Stimulated activated naive CD8-positive, alpha-beta T cell treated with anti-CD3 and anti-CD28 coated beads, Interleukin-15, amount 100 ng/mL, for 72 hours (primary cell): Measurements from ENCODE around the gene WDR70.
"Not testable (repeated sequence)": the region's sequence is repeated elsewhere in the genome, so short reads cannot be mapped to it uniquely, and the experiment has no call there.

ENCODE experiments used
- ATAC-seq: fragments of 150-1000 bp; cut with Tn5 transposase; 2 replicates; pipeline ENCODE4 v1.10.0; 2021; ENCODE audit warnings: mild to moderate bottlenecking, moderate library complexity
- DNase-seq, 2 donors: peaks; one replicate each; pipeline ENCODE4 v3.0.0; 2021 to 2022
- H3K27ac Mint-ChIP-seq, 2 donors: one replicate each; pipeline ENCODE4 v1.8.0; 2022; ENCODE audit warnings: mild to moderate bottlenecking in 2 of 2, mixed read lengths in 2 of 2, moderate library complexity in 2 of 2
- H3K27me3 Mint-ChIP-seq: one replicate; pipeline ENCODE4 v1.8.0; 2022; ENCODE audit warnings: mixed read lengths
- H3K4me1 Mint-ChIP-seq: one replicate; pipeline ENCODE4 v1.8.0; 2022; ENCODE audit warnings: mild to moderate bottlenecking, mixed read lengths
- H3K4me3 Mint-ChIP-seq, 2 donors: one replicate each; pipeline ENCODE4 v1.8.0; 2022; ENCODE audit warnings: mild to moderate bottlenecking in 2 of 2, mixed read lengths in 2 of 2, moderate library complexity in 1 of 2
- H3K9me3 Mint-ChIP-seq, 2 donors: one replicate each; pipeline ENCODE4 v1.8.0; 2022; ENCODE audit warnings: mixed read lengths in 2 of 2

Gene WDR70

GRCh38 chr5:37379100-37379628 is at the start of gene WDR70:
Gene WDR70 (plus strand): TSS chr5:37379318. CDS start chr5:37379368, 50 bp downstream.
- H3K4me3 Mint-ChIP-seq: peak within 1 kb of the TSS; percentile 89 to 97
- H3K4me1 Mint-ChIP-seq: peaks cover 21% of the 10 kb centered on the region
- DNase-seq (peak; percentile 79 to 87), ATAC-seq (peak; percentile 99)
- H3K27ac Mint-ChIP-seq: peak within 1 kb of the TSS; percentile 83 to 89
- not testable (repeated sequence) for H3K27me3 Mint-ChIP-seq, H3K9me3 Mint-ChIP-seq

GRCh38 chr5:37334754-37335153 is 44.4 kb upstream of the WDR70 start:
- H3K9me3 Mint-ChIP-seq, H3K27ac Mint-ChIP-seq, ATAC-seq, H3K4me3 Mint-ChIP-seq, H3K4me1 Mint-ChIP-seq, DNase-seq, H3K27me3 Mint-ChIP-seq: not testable (repeated sequence)

GRCh38 chr5:37342741-37343140 is 36.4 kb upstream of the WDR70 start:
- ATAC-seq, H3K27me3 Mint-ChIP-seq, H3K4me3 Mint-ChIP-seq, H3K9me3 Mint-ChIP-seq, H3K4me1 Mint-ChIP-seq, DNase-seq: not testable (repeated sequence)
- peak overlapping the region in 1 of 2 donors; percentile 71 for H3K27ac Mint-ChIP-seq

GRCh38 chr5:37355161-37355560 is 24.0 kb upstream of the WDR70 start:
- no peak for DNase-seq
- Mint-ChIP-seq H3K4me1 (no peaks in the 10 kb centered on the region), H3K4me3 (no peak overlapping the region), H3K9me3 (no peaks in the 10 kb centered on the region), H3K27ac (no peak overlapping the region), H3K27me3 (no peaks in the 10 kb centered on the region)
- no peak for ATAC-seq

- DNase-seq (no peak), ATAC-seq (peak; percentile 60)
- no peaks in the 10 kb centered on the region for H3K27me3 Mint-ChIP-seq
- peaks cover 52% of the 10 kb centered on the region for H3K4me1 Mint-ChIP-seq
- H3K9me3 Mint-ChIP-seq: no peaks in the 10 kb centered on the region
- H3K4me3 Mint-ChIP-seq: peak overlapping the region; percentile 92 to 95
- H3K27ac Mint-ChIP-seq: peak overlapping the region; percentile 97
Observed at GRCh38 chr5:37370550-37370863, 8.6 kb upstream of the WDR70 start.

- peak; percentile 79 to 91 for DNase-seq
- Mint-ChIP-seq H3K4me1 (peaks cover 49% of the 10 kb centered on the region), H3K27ac (peak within 1 kb of the TSS; percentile 97), H3K4me3 (peak within 1 kb of the TSS; percentile 92 to 95), H3K27me3 (no peaks in the 10 kb centered on the region), H3K9me3 (no peaks in the 10 kb centered on the region)
- peak; percentile 97 for ATAC-seq
Observed at GRCh38 chr5:37370864-37371726, 8.0 kb upstream of the WDR70 start, which contains the start of gene NUP155. Gene NUP155 (minus strand): TSS chr5:37371106. CDS start chr5:37370977, 129 bp downstream.

GRCh38 chr5:37375091-37375490 is 4.0 kb upstream of the WDR70 start:
- Mint-ChIP-seq H3K27me3 (no peaks in the 10 kb centered on the region), H3K9me3 (no peaks in the 10 kb centered on the region), H3K4me3 (no peak overlapping the region), H3K27ac (no peak overlapping the region), H3K4me1 (peaks cover 21% of the 10 kb centered on the region)
- DNase-seq (no peak), ATAC-seq (no peak)

GRCh38 chr5:37378066-37378465 is 1.1 kb upstream of the WDR70 start:
- peak overlapping the region; percentile 89 to 97 for H3K4me3 Mint-ChIP-seq
- not testable (repeated sequence) for DNase-seq

GRCh38 chr5:37391591-37391990 is 12.5 kb downstream of the WDR70 start:
- H3K27me3 Mint-ChIP-seq: no peaks in the 10 kb centered on the region
- no peak for DNase-seq
- H3K9me3 Mint-ChIP-seq: no peaks in the 10 kb centered on the region
- H3K27ac Mint-ChIP-seq: no peak overlapping the region
- ATAC-seq: no peak
- H3K4me3 Mint-ChIP-seq: no peak overlapping the region
- H3K4me1 Mint-ChIP-seq: no peaks in the 10 kb centered on the region

More at GRCh38 chr5:37378066-37378465, 1.1 kb upstream of the WDR70 start:
- not testable (repeated sequence) for H3K27ac Mint-ChIP-seq, H3K27me3 Mint-ChIP-seq, H3K9me3 Mint-ChIP-seq, ATAC-seq
- peaks cover 21% of the 10 kb centered on the region for H3K4me1 Mint-ChIP-seq

- ATAC-seq: no peak
- no peak overlapping the region for H3K4me3 Mint-ChIP-seq
- no peaks in the 10 kb centered on the region for H3K9me3 Mint-ChIP-seq
- no peak overlapping the region for H3K27ac Mint-ChIP-seq
- no peaks in the 10 kb centered on the region for H3K27me3 Mint-ChIP-seq
- H3K4me1 Mint-ChIP-seq: no peaks in the 10 kb centered on the region
- DNase-seq: no peak
Observed at GRCh38 chr5:37396352-37396751, 17.2 kb downstream of the WDR70 start.

- H3K4me1 Mint-ChIP-seq: no peaks in the 10 kb centered on the region
- H3K9me3 Mint-ChIP-seq: no peaks in the 10 kb centered on the region
- no peak overlapping the region for H3K4me3 Mint-ChIP-seq
- no peaks in the 10 kb centered on the region for H3K27me3 Mint-ChIP-seq
- no peak for DNase-seq
- ATAC-seq: no peak
- peak overlapping the region in 1 of 2 donors; percentile 77 for H3K27ac Mint-ChIP-seq
Observed at GRCh38 chr5:37400501-37400900, 21.4 kb downstream of the WDR70 start.

- H3K27me3 Mint-ChIP-seq: no peaks in the 10 kb centered on the region
- H3K4me3 Mint-ChIP-seq: no peak overlapping the region
- ATAC-seq (no peak), DNase-seq (no peak)
- no peaks in the 10 kb centered on the region for H3K4me1 Mint-ChIP-seq
- H3K27ac Mint-ChIP-seq: peak overlapping the region in 1 of 2 donors; percentile 2
- no peaks in the 10 kb centered on the region for H3K9me3 Mint-ChIP-seq
Observed at GRCh38 chr5:37412515-37412914, 33.4 kb downstream of the WDR70 start.

- not testable (repeated sequence) for H3K4me1 Mint-ChIP-seq, H3K27me3 Mint-ChIP-seq, H3K27ac Mint-ChIP-seq, DNase-seq, H3K9me3 Mint-ChIP-seq, H3K4me3 Mint-ChIP-seq
- ATAC-seq: peak; percentile 73
Observed at GRCh38 chr5:37415456-37415855, 36.3 kb downstream of the WDR70 start.

GRCh38 chr5:37417347-37417746 is 38.2 kb downstream of the WDR70 start:
- H3K4me3 Mint-ChIP-seq: no peak overlapping the region
- H3K4me1 Mint-ChIP-seq: peaks cover 7% of the 10 kb centered on the region
- H3K27me3 Mint-ChIP-seq: no peaks in the 10 kb centered on the region
- DNase-seq (no peak), ATAC-seq (no peak)
- H3K27ac Mint-ChIP-seq: no peak overlapping the region
- H3K9me3 Mint-ChIP-seq: no peaks in the 10 kb centered on the region

- Mint-ChIP-seq H3K4me3 (no peak overlapping the region), H3K9me3 (no peaks in the 10 kb centered on the region)
- no peak for ATAC-seq
Observed at GRCh38 chr5:37424441-37424840, 45.3 kb downstream of the WDR70 start.

GRCh38 chr5:37428044-37428443 is 48.9 kb downstream of the WDR70 start:
- no peak overlapping the region for H3K27ac Mint-ChIP-seq
- no peaks in the 10 kb centered on the region for H3K27me3 Mint-ChIP-seq
- no peak for DNase-seq
- H3K9me3 Mint-ChIP-seq: no peaks in the 10 kb centered on the region
- ATAC-seq: no peak
- peaks cover 2% of the 10 kb centered on the region for H3K4me1 Mint-ChIP-seq
- no peak overlapping the region for H3K4me3 Mint-ChIP-seq

More at GRCh38 chr5:37424441-37424840, 45.3 kb downstream of the WDR70 start:
- no peak for DNase-seq
- no peaks in the 10 kb centered on the region for H3K27me3 Mint-ChIP-seq
- no peak overlapping the region for H3K27ac Mint-ChIP-seq
- peaks cover 15% of the 10 kb centered on the region for H3K4me1 Mint-ChIP-seq
